COLO829 (cell line): ENCODE results near the gene CDYL2.

ENCODE experiments used
- DNase-seq: peaks from one replicate; pipeline ENCODE4 v3.0.0; 2012; ENCODE audit warnings: low spot score

CDYL2 gene

DNA sequence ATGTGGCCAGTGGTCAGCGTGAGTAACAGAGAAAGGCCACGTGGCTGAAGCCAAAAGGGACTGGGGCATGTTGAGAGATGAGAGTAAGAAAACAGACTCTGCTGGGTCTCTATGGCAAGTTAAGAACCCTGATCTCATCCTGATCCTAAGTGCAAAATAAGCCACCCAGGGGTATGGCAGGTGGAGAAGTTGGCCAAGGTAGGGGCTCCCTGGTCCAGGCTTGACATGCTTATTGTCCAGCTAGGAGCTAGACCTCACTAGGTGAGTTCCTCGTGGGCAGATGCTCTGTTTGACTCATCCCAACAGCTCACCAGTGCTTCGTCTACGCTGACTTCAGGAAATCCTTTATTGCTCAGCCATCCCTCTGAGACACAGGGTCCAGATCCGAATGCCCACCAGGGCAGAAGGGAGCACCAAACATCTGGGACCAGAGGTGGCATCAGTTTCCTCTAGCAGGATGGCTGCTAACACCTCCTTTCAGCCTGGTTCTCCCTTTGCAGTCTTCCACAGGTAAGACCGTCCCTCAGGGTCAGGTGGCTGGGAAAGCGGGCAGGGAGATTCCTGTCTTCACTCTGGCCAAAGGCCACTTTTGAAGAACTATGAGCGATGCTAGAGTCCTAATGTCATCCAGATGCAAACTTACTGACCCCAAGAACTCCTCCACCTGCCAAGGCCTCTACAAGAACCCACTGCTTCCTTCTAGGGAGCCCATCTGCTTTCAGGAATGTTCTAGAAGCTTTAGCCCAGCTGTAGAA, 99.5 kb downstream of the CDYL2 start:
- DNase-seq, result no peak

DNA sequence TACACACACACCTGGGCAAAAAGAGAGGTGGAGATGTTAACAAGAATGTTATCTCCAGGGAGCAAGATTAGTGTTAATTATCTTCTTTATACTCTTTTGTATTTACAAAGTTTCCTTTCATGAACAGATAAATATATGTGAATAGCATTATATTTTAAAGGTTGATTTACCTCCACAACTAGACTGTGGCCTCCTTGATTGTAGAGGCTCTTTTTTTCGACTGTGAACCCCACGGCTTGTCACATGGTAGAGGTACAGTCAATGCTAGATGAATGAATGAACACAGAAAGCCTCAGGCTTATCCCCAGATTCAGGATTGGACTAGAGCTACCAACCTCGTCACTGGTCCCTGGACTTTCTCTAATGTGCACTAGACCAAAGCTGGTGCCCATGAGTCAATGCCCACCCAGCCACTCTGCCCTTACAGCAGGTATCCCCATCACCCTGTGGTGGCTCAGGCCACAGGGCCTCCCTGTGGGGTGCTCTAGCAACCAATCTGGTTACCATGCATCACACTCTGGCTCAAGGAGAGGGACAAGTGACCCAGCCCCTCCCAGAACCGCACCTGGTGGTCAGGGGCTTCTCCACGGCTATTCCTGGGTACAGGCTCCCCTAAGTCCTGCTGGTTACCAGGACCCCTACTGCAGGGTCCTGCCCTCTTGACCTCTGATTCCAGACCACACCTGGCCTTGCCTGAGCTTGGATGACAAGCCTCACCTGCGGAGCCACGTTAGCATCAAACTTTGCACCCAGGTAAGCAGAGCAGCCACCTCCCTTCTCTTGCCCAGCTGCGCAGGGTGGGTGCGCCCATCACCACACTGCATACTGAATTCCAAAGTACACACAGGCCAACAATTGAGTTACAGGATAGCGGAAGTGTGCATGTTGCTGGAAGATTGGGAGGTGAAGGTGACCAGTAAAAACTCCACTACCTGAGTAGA, 101.0 kb downstream of the CDYL2 start:
- DNase-seq, result no peak

- no peak for DNase-seq
Measured at GRCh38 chr16:80702696-80703095, 101.7 kb downstream of the CDYL2 start.

GRCh38 chr16:80700558-80700957, 103.8 kb downstream of the CDYL2 start:
- no peak for DNase-seq

DNA sequence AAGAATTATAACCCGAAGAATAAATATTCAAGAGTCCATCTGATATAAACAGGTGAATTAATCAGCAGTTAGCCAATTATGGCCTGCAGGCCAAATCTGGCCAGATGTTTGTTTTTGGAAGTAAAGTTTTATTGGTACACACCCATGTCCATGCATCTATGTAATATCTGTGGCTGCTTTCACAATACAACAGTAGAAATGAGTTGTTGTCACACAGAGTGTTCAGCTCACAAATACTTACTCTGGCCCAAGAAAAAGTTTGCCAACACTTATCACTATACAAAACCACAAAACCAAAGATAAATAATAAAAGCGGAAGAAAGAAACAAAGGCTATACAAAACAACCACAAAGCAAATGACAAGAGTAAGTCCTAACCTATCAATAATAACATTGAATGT, 109.4 kb downstream of the CDYL2 start:
- no peak for DNase-seq

DNA sequence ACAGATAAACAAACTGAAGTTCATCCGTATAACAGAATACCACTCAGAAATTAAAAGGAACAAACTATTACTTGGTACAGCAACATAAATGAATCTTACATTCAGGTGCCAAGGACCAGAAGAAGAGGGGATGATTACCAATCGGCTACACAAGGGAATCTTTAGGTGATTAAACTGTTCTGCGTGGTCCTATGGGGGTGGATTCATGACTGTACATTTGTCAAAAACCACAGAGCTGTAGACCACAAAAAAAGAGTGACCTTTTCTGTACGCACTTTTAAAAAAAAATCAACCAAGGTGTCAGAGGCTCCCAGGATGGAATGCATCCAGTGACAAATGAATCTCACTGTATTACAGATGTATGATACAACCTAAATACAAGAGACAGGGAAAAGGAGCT, 110.8 kb downstream of the CDYL2 start:
- DNase-seq, result no peak

GRCh38 chr16:80692270-80692669, 112.1 kb downstream of the CDYL2 start:
- DNase-seq, result no peak

GRCh38 chr16:80691111-80691741, 113.2 kb downstream of the CDYL2 start:
- no peak for DNase-seq

DNA sequence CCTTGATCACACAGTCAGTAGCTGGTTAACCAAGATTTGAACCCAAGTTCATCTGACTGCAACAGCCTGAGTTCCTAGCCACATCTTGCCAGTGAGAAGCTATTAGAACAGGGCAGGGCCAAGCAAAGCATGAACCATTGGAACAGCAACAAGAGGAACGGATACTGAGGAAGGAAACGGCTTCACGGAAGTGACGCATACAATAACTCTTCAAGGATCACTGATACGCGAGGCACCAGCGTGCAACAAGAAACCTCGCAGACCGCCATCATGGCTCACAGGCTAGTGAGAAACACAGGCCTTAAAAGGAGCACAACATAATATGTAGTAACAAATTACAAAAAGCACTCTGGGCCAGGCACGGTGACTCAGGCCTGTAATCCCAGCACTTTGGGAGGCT, 114.9 kb downstream of the CDYL2 start:
- no peak for DNase-seq

- no peak for DNase-seq
Measured at GRCh38 chr16:80687606-80688005, 116.8 kb downstream of the CDYL2 start.

DNA sequence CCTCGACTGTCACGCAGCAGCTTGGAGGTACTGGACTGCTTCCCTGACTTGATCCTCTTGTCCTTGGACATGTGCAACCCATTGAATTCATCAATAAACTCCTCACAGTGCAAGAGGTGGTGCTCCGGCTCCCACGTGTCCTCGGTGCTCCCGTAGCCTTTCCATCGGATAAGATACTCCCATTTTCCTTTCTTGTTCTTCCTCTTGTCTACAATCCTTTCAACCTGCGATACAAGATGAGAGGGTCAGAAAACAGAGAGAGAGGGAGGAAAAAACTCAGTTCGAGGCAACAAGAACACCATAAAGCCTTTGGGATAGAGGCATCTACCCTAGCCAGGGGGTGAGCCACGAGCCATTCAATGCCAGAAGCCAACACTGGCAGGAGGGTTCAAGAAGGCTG, 119.5 kb downstream of the CDYL2 start:
- DNase-seq, result no peak

GRCh38 chr16:80684136-80684765, 120.1 kb downstream of the CDYL2 start:
- DNase-seq, result no peak

GRCh38 chr16:80683646-80684045, 120.8 kb downstream of the CDYL2 start:
- no peak for DNase-seq

DNA sequence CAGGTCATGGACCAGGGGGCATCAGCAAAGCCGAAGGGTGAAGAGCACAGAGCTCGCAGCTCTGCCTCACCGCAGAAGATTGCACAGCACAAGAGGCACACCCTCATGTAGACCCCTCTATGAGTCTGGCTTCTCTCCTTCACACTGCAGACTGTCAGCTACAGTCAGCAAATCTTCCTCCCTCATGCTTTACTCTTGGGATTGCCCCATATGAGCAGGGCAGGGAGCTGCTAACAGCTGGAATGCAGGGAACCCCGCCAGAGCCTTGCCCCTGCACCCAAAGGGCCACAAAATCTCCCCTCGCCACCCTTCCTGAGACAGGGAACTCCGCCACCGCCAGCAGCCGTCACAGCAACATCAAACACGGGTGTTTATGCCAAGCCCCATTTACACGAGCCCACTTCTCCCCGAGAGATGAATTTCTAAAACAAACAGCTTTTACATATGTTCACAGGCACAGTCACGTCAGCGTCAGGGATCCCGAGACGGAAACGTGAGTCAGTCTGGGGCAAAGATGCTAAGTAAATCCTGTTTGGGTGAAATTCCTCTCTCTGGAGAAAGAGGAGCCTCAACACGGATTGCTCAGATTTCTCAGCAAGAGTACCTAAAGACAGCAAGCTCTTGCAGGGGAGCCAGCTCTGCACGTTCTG, 121.9 kb downstream of the CDYL2 start:
- DNase-seq, result no peak

DNA sequence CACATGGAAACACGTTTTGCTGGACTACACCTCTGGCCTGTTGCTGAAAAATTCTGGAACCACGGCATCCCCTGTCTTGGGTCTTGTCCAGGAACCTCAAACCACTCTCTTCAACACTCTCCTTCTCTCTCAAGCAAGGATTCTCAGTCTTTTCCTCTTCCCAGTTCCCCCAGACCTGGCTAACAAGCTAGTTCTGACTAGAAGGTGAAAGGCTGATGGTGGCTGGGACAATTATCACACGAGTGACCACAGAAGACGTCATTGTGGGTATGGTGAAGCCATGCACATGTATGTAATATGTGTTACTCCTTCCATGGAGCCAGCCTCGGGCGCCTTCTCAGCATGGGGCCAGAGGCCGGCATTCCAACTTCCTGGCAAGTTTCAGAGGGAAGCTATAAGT, 123.0 kb downstream of the CDYL2 start:
- no peak for DNase-seq

GRCh38 chr16:80680839-80681238, 123.6 kb downstream of the CDYL2 start:
- no peak for DNase-seq

- no peak for DNase-seq
Measured at GRCh38 chr16:80680046-80680445, 124.4 kb downstream of the CDYL2 start.

DNA sequence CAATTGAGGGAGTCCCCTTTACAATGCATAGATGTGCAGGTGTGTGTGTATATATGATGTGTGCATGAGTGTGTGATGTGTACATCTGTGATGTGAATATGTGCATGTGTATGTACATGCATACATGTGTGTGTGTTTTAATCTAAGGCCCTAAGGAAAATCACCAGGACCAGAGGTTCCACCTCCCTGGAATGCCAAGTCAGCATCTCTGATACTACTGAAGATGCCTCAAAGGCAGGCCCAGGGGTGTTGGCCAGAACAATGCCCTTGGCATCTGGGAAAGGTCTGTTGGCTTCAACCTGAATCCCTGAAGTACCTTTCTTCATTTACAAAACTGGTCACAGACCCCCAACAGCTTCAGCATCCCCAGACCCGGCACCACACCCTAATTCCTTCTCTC, 129.5 kb downstream of the CDYL2 start:
- no peak for DNase-seq

DNA sequence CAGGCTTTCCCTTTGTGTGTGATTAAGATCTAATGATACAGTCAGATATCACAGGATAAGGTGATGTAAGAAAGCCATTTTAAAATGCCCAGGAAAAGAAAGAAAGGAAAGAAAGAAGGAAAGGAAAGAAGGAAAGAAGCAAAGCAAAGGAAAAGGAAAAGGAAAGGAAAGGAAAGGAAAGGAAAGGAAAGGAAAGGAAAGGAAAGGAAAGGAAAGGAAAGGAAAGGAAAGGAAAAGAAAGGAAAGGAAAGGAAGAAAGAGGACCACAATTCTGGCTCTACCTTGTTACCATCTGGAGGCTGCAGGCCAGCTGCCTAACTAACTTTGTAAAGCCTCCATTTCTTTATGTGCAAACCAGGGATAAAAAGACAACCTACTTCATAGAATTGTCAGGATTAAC, 132.0 kb downstream of the CDYL2 start:
- no peak for DNase-seq

DNA sequence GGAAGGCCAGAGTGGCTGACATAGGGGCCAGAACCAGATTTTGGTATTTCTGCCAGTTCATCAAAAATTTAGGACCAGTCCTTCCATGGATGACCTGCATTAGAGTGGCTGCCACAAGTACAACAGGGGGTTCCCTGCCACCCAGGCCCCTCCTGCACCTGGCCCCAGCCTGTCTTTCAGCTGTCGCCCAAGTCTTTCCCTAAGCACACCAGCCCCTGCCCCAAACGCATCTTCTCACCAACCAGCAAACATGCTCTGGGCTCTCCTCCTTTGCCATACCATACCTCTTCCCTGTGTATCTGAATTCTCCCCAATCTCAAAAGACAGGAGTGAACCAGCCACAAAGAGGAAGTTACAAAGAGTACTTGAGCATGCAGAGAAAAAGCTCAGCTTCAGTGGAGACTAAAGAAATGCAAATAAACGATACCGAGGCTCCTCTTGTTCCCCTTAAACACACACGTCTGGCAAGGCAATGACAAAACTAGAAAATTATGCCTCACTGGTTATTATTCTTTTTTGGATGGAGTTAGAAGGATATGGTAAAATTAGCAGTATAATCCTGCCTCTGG, 133.0 kb downstream of the CDYL2 start:
- DNase-seq, result no peak

GRCh38 chr16:80670170-80670865, 134.1 kb downstream of the CDYL2 start:
- no peak for DNase-seq
